ENCODE results near the gene ZNF678. TPM values are rescaled to one million over a fixed set of nuclear protein-coding genes. Genes with fewer than 3 reads are reported as not detected.

Gene ZNF678
- total and polyA plus RNA-seq, 9 of the 15 experiments (the other 6 are each of a cell fraction or from before 2014, with no cell fraction given), result 3.0 to 16.8 (median 8.0) TPM

DNA sequence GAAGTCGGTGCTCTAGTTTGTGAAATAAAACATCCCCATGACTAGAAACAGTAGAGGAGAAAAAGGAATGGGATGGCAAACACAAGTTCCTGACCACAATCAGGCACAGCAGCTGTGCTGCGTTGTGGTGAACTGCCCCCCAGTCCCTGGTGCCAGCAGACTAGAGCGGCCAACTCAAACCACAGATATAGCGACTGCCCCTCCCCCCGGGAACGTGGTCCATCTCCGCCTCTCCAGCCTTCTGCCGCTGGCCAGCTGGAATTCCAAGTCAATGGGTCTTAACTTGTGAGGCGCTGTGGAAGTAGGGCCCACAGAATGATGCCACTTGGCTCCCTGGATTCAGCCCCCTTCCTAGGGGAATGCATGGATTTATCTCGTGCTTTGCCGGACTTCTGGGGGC, 41.6 kb upstream of the ZNF678 start:
- intact Hi-C loops (cut with micrococcal nuclease), result no loop called here
- H3K36me3 ChIP-seq (ENCODE audit: control insufficient read depth, insufficient read depth, low read length), result no peaks in the 10 kb centered on the region
- H3K9me3 ChIP-seq (replicated peaks; ENCODE audit: control insufficient read depth, insufficient read depth, low read depth, low read length), result no peaks in the 10 kb centered on the region
- TF ChIP-seq ZNF224 (CRISPR knock-in tag; IDR thresholded peaks at IDR 0.05), result no peak
- TF ChIP-seq STAT5A (IDR thresholded peaks at IDR 0.05; ENCODE audit: borderline replicate concordance, low read length), result no peak
- no peak for TF ChIP-seq SRSF9 (IDR thresholded peaks at IDR 0.05; ENCODE audit: borderline replicate concordance, low read depth, low read length)
- TF ChIP-seq, protein P1, sequence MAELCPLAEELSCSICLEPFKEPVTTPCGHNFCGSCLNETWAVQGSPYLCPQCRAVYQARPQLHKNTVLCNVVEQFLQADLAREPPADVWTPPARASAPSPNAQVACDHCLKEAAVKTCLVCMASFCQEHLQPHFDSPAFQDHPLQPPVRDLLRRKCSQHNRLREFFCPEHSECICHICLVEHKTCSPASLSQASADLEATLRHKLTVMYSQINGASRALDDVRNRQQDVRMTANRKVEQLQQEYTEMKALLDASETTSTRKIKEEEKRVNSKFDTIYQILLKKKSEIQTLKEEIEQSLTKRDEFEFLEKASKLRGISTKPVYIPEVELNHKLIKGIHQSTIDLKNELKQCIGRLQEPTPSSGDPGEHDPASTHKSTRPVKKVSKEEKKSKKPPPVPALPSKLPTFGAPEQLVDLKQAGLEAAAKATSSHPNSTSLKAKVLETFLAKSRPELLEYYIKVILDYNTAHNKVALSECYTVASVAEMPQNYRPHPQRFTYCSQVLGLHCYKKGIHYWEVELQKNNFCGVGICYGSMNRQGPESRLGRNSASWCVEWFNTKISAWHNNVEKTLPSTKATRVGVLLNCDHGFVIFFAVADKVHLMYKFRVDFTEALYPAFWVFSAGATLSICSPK (IDR thresholded peaks at IDR 0.05; ENCODE audit: borderline replicate concordance), result no peak
- TF ChIP-seq, protein P2, sequence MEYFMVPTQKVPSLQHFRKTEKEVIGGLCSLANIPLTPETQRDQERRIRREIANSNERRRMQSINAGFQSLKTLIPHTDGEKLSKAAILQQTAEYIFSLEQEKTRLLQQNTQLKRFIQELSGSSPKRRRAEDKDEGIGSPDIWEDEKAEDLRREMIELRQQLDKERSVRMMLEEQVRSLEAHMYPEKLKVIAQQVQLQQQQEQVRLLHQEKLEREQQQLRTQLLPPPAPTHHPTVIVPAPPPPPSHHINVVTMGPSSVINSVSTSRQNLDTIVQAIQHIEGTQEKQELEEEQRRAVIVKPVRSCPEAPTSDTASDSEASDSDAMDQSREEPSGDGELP (CRISPR knock-in tag; IDR thresholded peaks at IDR 0.05; ENCODE audit: borderline replicate concordance), result 0 out of 2 replicates have a peak, but pooled peaks have one; percentile 11
- TF ChIP-seq ZNF79 (CRISPR knock-in tag; IDR thresholded peaks at IDR 0.05; ENCODE audit: low read depth), result no peak
- TF ChIP-seq, protein P3, sequence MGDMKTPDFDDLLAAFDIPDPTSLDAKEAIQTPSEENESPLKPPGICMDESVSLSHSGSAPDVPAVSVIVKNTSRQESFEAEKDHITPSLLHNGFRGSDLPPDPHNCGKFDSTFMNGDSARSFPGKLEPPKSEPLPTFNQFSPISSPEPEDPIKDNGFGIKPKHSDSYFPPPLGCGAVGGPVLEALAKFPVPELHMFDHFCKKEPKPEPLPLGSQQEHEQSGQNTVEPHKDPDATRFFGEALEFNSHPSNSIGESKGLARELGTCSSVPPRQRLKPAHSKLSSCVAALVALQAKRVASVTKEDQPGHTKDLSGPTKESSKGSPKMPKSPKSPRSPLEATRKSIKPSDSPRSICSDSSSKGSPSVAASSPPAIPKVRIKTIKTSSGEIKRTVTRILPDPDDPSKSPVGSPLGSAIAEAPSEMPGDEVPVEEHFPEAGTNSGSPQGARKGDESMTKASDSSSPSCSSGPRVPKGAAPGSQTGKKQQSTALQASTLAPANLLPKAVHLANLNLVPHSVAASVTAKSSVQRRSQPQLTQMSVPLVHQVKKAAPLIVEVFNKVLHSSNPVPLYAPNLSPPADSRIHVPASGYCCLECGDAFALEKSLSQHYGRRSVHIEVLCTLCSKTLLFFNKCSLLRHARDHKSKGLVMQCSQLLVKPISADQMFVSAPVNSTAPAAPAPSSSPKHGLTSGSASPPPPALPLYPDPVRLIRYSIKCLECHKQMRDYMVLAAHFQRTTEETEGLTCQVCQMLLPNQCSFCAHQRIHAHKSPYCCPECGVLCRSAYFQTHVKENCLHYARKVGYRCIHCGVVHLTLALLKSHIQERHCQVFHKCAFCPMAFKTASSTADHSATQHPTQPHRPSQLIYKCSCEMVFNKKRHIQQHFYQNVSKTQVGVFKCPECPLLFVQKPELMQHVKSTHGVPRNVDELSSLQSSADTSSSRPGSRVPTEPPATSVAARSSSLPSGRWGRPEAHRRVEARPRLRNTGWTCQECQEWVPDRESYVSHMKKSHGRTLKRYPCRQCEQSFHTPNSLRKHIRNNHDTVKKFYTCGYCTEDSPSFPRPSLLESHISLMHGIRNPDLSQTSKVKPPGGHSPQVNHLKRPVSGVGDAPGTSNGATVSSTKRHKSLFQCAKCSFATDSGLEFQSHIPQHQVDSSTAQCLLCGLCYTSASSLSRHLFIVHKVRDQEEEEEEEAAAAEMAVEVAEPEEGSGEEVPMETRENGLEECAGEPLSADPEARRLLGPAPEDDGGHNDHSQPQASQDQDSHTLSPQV (IDR thresholded peaks at IDR 0.05), result no peak
- no peak for TF ChIP-seq BRCA1 (IDR thresholded peaks at IDR 0.05)
- TF ChIP-seq BRCA1 (CRISPR knock-in tag; IDR thresholded peaks at IDR 0.05), result no peak
- TF ChIP-seq SMARCA4 (IDR thresholded peaks at IDR 0.05), result no peak
- TF ChIP-seq ZBTB17 (CRISPR knock-in tag; IDR thresholded peaks at IDR 0.05), result no peak
- TF ChIP-seq, protein P4, sequence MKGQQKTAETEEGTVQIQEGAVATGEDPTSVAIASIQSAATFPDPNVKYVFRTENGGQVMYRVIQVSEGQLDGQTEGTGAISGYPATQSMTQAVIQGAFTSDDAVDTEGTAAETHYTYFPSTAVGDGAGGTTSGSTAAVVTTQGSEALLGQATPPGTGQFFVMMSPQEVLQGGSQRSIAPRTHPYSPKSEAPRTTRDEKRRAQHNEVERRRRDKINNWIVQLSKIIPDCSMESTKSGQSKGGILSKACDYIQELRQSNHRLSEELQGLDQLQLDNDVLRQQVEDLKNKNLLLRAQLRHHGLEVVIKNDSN (CRISPR knock-in tag; IDR thresholded peaks at IDR 0.05), result no peak
- 0 out of 2 replicates have a peak, but pooled peaks have one; percentile 18 for TF ChIP-seq GABPB1 (CRISPR knock-in tag; IDR thresholded peaks at IDR 0.05)
- TF ChIP-seq ILF3 (IDR thresholded peaks at IDR 0.05; ENCODE audit: borderline replicate concordance), result no peak
- TF ChIP-seq ZEB2 (IDR thresholded peaks at IDR 0.05), result no peak
- TF ChIP-seq FOSL1 (tag; conservative IDR thresholded peaks at IDR 0.05), result no peak
- TF ChIP-seq EWSR1 (IDR thresholded peaks at IDR 0.05; ENCODE audit: borderline replicate concordance, low read depth, partially characterized antibody), result no peak
- peak overlapping the region; percentile 48 for H2AFZ ChIP-seq (ENCODE audit: low read depth, low read length)
- ATAC-seq (no peak), DNase-seq (ENCODE audit: extremely low read depth in 1 of 4, low spot score in 3 of 4) (no peak), FAIRE-seq (no peak)
- POLR2A ChIA-PET, result no interaction called here
- CTCF ChIA-PET (ENCODE audit: low intra/inter-chr PET ratio), result no interaction called here
- in situ Hi-C loops (cut with MboI), result no loop called here
- BruUV-seq (replicated peaks), result no TSS peak
- H3K4me1 ChIP-seq (replicated peaks in 1 of 2; ENCODE audit: control insufficient read depth in 2 of 2, insufficient read depth in 2 of 2, low read length in 2 of 2), result no peaks in the 10 kb centered on the region; a peak in 2 of 5 replicates
- no peaks in the 10 kb centered on the region for H3K9me1 ChIP-seq (ENCODE audit: control insufficient read depth, insufficient read depth, low read length)
- no peak overlapping the region for H3K4me3 ChIP-seq
- H3K79me2 ChIP-seq (ENCODE audit: control insufficient read depth, insufficient read depth, low read length), result no peaks in the 10 kb centered on the region
- H3K4me2 ChIP-seq (ENCODE audit: insufficient read depth, low read length), result no peak overlapping the region; the same call in 1 of the 2 replicates
- H3K27ac ChIP-seq (ENCODE audit: extremely low read depth, low read depth, low read length), result no peak overlapping the region
- H3K27me3 ChIP-seq (ENCODE audit: control insufficient read depth in 2 of 2, insufficient read depth in 2 of 2, low read length in 2 of 2), result peaks cover 0 to 7% of the 10 kb centered on the region in 2 experiments; a peak in 1 of 5 replicates
- 8% methylated on average over 11 of the region's 11 CpGs for WGBS (ENCODE audit: insufficient coverage, low coverage, missing lambda C conversion rate)
- no peaks in the 10 kb centered on the region for H4K20me1 ChIP-seq (replicated peaks; ENCODE audit: control insufficient read depth, insufficient read depth, low read length)
- no peak overlapping the region for H3K9ac ChIP-seq (ENCODE audit: insufficient read depth in 1 of 2, low read depth in 2 of 2, low read length in 2 of 2)

All from K562 (cell line).